GM18870 (cell line): ENCODE data around the gene ST6GALNAC1.

ENCODE experiments used
- ATAC-seq: cut with Tn5 transposase; IDR thresholded peaks from one replicate; pipeline ENCODE4 v1.9.1; 2021; ENCODE audit warnings: moderate library complexity; ENCODE audit not compliant: unreplicated experiment

Gene ST6GALNAC1

GRCh38 chr17:76677406-76677805 lies 33.8 kb upstream of the ST6GALNAC1 start:
- ATAC-seq: no peak

GRCh38 chr17:76676629-76677028 lies 33.1 kb upstream of the ST6GALNAC1 start:
- ATAC-seq: no peak

GRCh38 chr17:76675648-76676047 lies 32.1 kb upstream of the ST6GALNAC1 start:
- no peak for ATAC-seq

- no peak for ATAC-seq
Observed at GRCh38 chr17:76674600-76674999, 31.0 kb upstream of the ST6GALNAC1 start.

GRCh38 chr17:76673729-76674128 lies 30.2 kb upstream of the ST6GALNAC1 start:
- no peak for ATAC-seq

GRCh38 chr17:76672892-76673291 lies 29.3 kb upstream of the ST6GALNAC1 start:
- no peak for ATAC-seq

- ATAC-seq: no peak
Observed at GRCh38 chr17:76672270-76672851, 28.8 kb upstream of the ST6GALNAC1 start.

- ATAC-seq: peak; percentile 1
Observed at GRCh38 chr17:76671912-76672262, 28.3 kb upstream of the ST6GALNAC1 start.

- ATAC-seq: peak; percentile 95
Observed at GRCh38 chr17:76671123-76671911, 27.8 kb upstream of the ST6GALNAC1 start.

GRCh38 chr17:76670718-76671122 lies 27.2 kb upstream of the ST6GALNAC1 start:
- ATAC-seq: no peak

GRCh38 chr17:76670020-76670717 lies 26.6 kb upstream of the ST6GALNAC1 start:
- no peak for ATAC-seq

- ATAC-seq: no peak
Observed at GRCh38 chr17:76667786-76668453, 24.4 kb upstream of the ST6GALNAC1 start.

GRCh38 chr17:76667491-76667755 lies 23.9 kb upstream of the ST6GALNAC1 start:
- no peak for ATAC-seq

GRCh38 chr17:76660656-76661042 lies 17.1 kb upstream of the ST6GALNAC1 start:
- no peak for ATAC-seq

GRCh38 chr17:76659928-76660655 lies 16.5 kb upstream of the ST6GALNAC1 start:
- no peak for ATAC-seq

- ATAC-seq: no peak
Observed at GRCh38 chr17:76658242-76658662, 14.7 kb upstream of the ST6GALNAC1 start.

GRCh38 chr17:76657505-76658241 lies 14.1 kb upstream of the ST6GALNAC1 start:
- no peak for ATAC-seq

- ATAC-seq: no peak
Observed at GRCh38 chr17:76654408-76654807, 10.9 kb upstream of the ST6GALNAC1 start.

GRCh38 chr17:76650504-76650903 lies 6.9 kb upstream of the ST6GALNAC1 start:
- no peak for ATAC-seq

GRCh38 chr17:76646712-76647111 lies 3.2 kb upstream of the ST6GALNAC1 start:
- ATAC-seq: no peak
